PC-3 (cell line): Measurements from ENCODE around the gene PPFIBP1. TPM values are rescaled to one million over a fixed set of nuclear protein-coding genes. Genes with fewer than 3 reads are reported as not detected.

ENCODE experiments used
- ATAC-seq: fragments of 200-7000 bp; cut with Tn5 transposase; 2 replicates; pipeline ENCODE4 v1.9.1; 2020; ENCODE audit warnings: mild to moderate bottlenecking, moderate library complexity
- BruUV-seq: library from RNA; stranded (reverse); fragments of 400-500 nt; replicated peaks from 2 replicates; lab custom pipeline; 2021; lab: Mats Ljungman, UMichigan
- CTCF ChIA-PET: fragments of 300-600 bp; sonication (Branson Sonifier 250); formaldehyde crosslinking; loops from one replicate; lab custom pipeline; 2022; ENCODE audit warnings: antibody characterized with exemption; lab: Charles Lee
- POLR2A ChIA-PET: fragments of 300-600 bp; sonication (Branson Sonifier 250); formaldehyde crosslinking; loops from one replicate; lab custom pipeline; 2022; ENCODE audit warnings: antibody characterized with exemption; ENCODE audit not compliant: unreplicated experiment; lab: Charles Lee
- DNase-seq: peaks from one replicate; pipeline ENCODE4 v3.0.0-alpha.2; 2015
- H2AFZ ChIP-seq: fragments of 300-600 bp; sonication (generic); 2 replicates; pipeline ENCODE4 v1.6.0; 2016; ENCODE audit warnings: antibody characterized with exemption, low read length
- H3F3A ChIP-seq: fragments of 300-600 bp; sonication (generic); one replicate; pipeline ENCODE4 v1.6.0; 2017; ENCODE audit warnings: antibody characterized with exemption, low read length, control low read depth, mild to moderate bottlenecking; ENCODE audit not compliant: unreplicated experiment
- H3K27ac ChIP-seq: fragments of 300-600 bp; sonication (generic); 2 replicates; pipeline ENCODE4 v1.5.1; 2016; ENCODE audit warnings: mild to moderate bottlenecking, low read length
- H3K27me3 ChIP-seq: fragments of 300-600 bp; sonication (generic); 2 replicates; pipeline ENCODE4 v1.6.1; 2016; ENCODE audit warnings: low read length, mixed read lengths
- H3K36me3 ChIP-seq: fragments of 300-600 bp; sonication (generic); 2 replicates; pipeline ENCODE4 v1.6.1; 2016; ENCODE audit warnings: low read depth, mixed run types, low read length, mixed read lengths
- H3K4me1 ChIP-seq: fragments of 300-600 bp; sonication (generic); 2 replicates; pipeline ENCODE4 v1.5.1; 2016; ENCODE audit warnings: low read length; ENCODE audit not compliant: insufficient read depth
- H3K4me2 ChIP-seq: fragments of 300-600 bp; sonication (generic); 2 replicates; pipeline ENCODE4 v1.6.0; 2016; ENCODE audit warnings: low read length
- H3K4me3 ChIP-seq: fragments of 300-600 bp; sonication (generic); 2 replicates; pipeline ENCODE4 v1.5.1; 2016; ENCODE audit warnings: mild to moderate bottlenecking, low read length, mixed read lengths
- H3K79me2 ChIP-seq: fragments of 300-600 bp; sonication (generic); 2 replicates; pipeline ENCODE4 v1.6.1; 2017; ENCODE audit warnings: low read length, mixed read lengths
- H3K9ac ChIP-seq: fragments of 300-600 bp; sonication (generic); 2 replicates; pipeline ENCODE4 v1.6.0; 2016; ENCODE audit warnings: mild to moderate bottlenecking, low read length
- H3K9me2 ChIP-seq: fragments of 300-600 bp; sonication (generic); replicated peaks from 2 replicates; pipeline ENCODE4 v1.6.1; 2016; ENCODE audit warnings: mixed run types, low read length, mixed read lengths
- H3K9me3 ChIP-seq: fragments of 300-600 bp; sonication (generic); 2 replicates; pipeline ENCODE4 v1.6.1; 2016; ENCODE audit warnings: low read length, mixed read lengths
- H4K20me1 ChIP-seq: fragments of 300-600 bp; sonication (generic); 2 replicates; pipeline ENCODE4 v1.6.1; 2016; ENCODE audit warnings: low read length, mixed read lengths
- CTCF ChIP-seq: fragments of 300-600 bp; sonication (generic); conservative IDR thresholded peaks from 2 replicates; pipeline ENCODE4 v1.5.1; 2017; ENCODE audit warnings: antibody characterized with exemption, low read depth, mild to moderate bottlenecking, low read length
- EZH2 ChIP-seq: fragments of 300-600 bp; sonication (generic); IDR thresholded peaks from one replicate; pipeline ENCODE4 v1.6.1; 2017; ENCODE audit warnings: antibody characterized with exemption, mild to moderate bottlenecking, low read length; ENCODE audit not compliant: unreplicated experiment
- EZH2phosphoT487 ChIP-seq: fragments of 300-600 bp; sonication (generic); IDR thresholded peaks from 2 replicates; pipeline ENCODE4 v1.6.1; 2018; ENCODE audit warnings: mild to moderate bottlenecking, antibody characterized with exemption, low read length, borderline replicate concordance
- intact Hi-C: fragments of 100-400 bp; cut with micrococcal nuclease; formaldehyde crosslinking; loops from 2 replicates; pipeline ENCODE4 v1.9.0; 2023
- total RNA-seq: library from RNA; depleted of rRNA; stranded (reverse); fragments of >200 nt; gene quantifications from 2 replicates; pipeline ENCODE4 v1.2.3, GENCODE V29; 2014

Gene PPFIBP1
- total RNA-seq, 1 experiment from 2014 or later, result 56.9 TPM

GRCh38 chr12:27646149-27646548 lies 122.1 kb downstream of the PPFIBP1 start:
- DNase-seq, result no peak
- ChIA-PET CTCF (interaction anchor here (0.5 kb wide), 1 partner anchor 630 kb away, joined by 4 read pairs; no protein-coding TSS in a partner anchor), POLR2A (interaction anchor here (0.6 kb wide), 1 partner anchor 308 kb away, joined by 12 read pairs; no protein-coding TSS in a partner anchor)
- intact Hi-C loops, result no loop called here
- Histone ChIP-seq H3K9me3 (no peaks in the 10 kb centered on the region), H3K4me3 (no peak overlapping the region), H3K79me2 (no peaks in the 10 kb centered on the region), H3K27ac (no peak overlapping the region), H3K9ac (no peak overlapping the region), H3K9me2 (no peaks in the 10 kb centered on the region), H3K27me3 (no peaks in the 10 kb centered on the region), H4K20me1 (no peaks in the 10 kb centered on the region), H3K4me1 (peaks cover 22% of the 10 kb centered on the region), H3K36me3 (peaks cover 17% of the 10 kb centered on the region), H2AFZ (no peak overlapping the region), H3K4me2 (no peak overlapping the region), H3F3A (peaks cover 4% of the 10 kb centered on the region)
- ATAC-seq, result no peak
- no TSS peak for BruUV-seq
- TF ChIP-seq EZH2phosphoT487 (no peak), CTCF (no peak), EZH2 (no peak)

GRCh38 chr12:27650011-27650410 lies 126.0 kb downstream of the PPFIBP1 start:
- DNase-seq (no peak), ATAC-seq (0 out of 2 replicates have a peak, but pooled peaks have one; percentile 16)
- Histone ChIP-seq H3K27me3 (no peaks in the 10 kb centered on the region), H3K4me2 (no peak overlapping the region), H3K36me3 (peaks cover 17% of the 10 kb centered on the region), H3K4me3 (no peak overlapping the region), H4K20me1 (no peaks in the 10 kb centered on the region), H3K9ac (no peak overlapping the region), H3K4me1 (peaks cover 7% of the 10 kb centered on the region), H3K27ac (no peak overlapping the region), H3K9me2 (no peaks in the 10 kb centered on the region), H3F3A (no peaks in the 10 kb centered on the region), H3K79me2 (no peaks in the 10 kb centered on the region), H2AFZ (no peak overlapping the region), H3K9me3 (no peaks in the 10 kb centered on the region)
- no TSS peak for BruUV-seq
- TF ChIP-seq EZH2 (no peak), EZH2phosphoT487 (no peak), CTCF (no peak)
- intact Hi-C loops, result loop anchor here (10.0 kb wide), 1 partner anchor 315 kb away; the partner anchor contains the start of gene BMAL2
- CTCF ChIA-PET, result no interaction called here
- POLR2A ChIA-PET, result no interaction called here

GRCh38 chr12:27651201-27651600 lies 127.2 kb downstream of the PPFIBP1 start:
- TF ChIP-seq CTCF (no peak), EZH2 (no peak), EZH2phosphoT487 (no peak)
- Histone ChIP-seq H3K9ac (no peak overlapping the region), H2AFZ (no peak overlapping the region), H4K20me1 (no peaks in the 10 kb centered on the region), H3K27me3 (no peaks in the 10 kb centered on the region), H3K36me3 (peaks cover 14% of the 10 kb centered on the region), H3K4me3 (no peak overlapping the region), H3K9me3 (no peaks in the 10 kb centered on the region), H3K4me2 (no peak overlapping the region), H3K9me2 (no peaks in the 10 kb centered on the region), H3K4me1 (peaks cover 7% of the 10 kb centered on the region), H3K27ac (peak overlapping the region; percentile 21), H3K79me2 (no peaks in the 10 kb centered on the region), H3F3A (no peaks in the 10 kb centered on the region)
- no TSS peak for BruUV-seq
- ChIA-PET POLR2A (no interaction called here), CTCF (interaction anchor here (0.6 kb wide), 1 partner anchor 358 kb away, joined by 3 read pairs; no protein-coding TSS in a partner anchor)
- intact Hi-C loops, result loop anchor here (10.0 kb wide), 1 partner anchor 316 kb away; the partner anchor contains the start of gene BMAL2
- peak; percentile 20 for DNase-seq
- ATAC-seq, result peak; percentile 16; the same call in 1 of the 2 replicates
